ENCODE data around the gene CYBC1. TPM values are rescaled to one million over a fixed set of nuclear protein-coding genes. Genes with fewer than 3 reads are reported as not detected.

The CYBC1 gene
- total RNA-seq, 4 donors from 2014 or later = 45.4 to 106 (median 86.4) TPM

DNA sequence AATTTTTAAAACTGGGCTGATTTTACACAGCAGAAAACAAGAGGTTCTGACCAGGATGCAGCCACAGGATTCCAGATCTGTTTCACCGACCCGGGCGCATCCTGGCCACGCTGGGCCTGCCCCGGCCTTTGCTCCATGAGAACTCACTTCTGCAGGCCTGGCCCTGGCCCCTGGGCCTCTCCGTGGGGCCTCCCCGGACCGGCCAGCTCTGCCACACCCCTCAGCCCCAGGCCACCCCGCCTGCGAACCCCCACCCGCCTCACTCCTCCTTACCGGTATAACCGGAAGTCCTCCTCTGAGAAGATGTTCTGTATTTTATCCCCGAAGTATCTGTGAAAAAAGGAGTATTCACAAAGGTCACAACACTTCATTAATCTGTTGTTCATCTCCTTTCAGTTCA lies 45.5 kb downstream of the CYBC1 start:
- H3K4me1 ChIP-seq = peaks cover 0 to 5% (median under 1%) of the 10 kb centered on the region in 4 donors
- H3K4me3 ChIP-seq = no peak overlapping the region
- no peaks in the 10 kb centered on the region for H3K27me3 ChIP-seq
- H3K27ac ChIP-seq = no peak overlapping the region
- H3K36me3 ChIP-seq = peaks cover 0 to 91% (median 6%) of the 10 kb centered on the region in 3 donors
- no peak for TF ChIP-seq EP300 (IDR thresholded peaks at IDR 0.05)
- TF ChIP-seq POLR2A (IDR thresholded peaks at IDR 0.05) = no peak
- TF ChIP-seq, protein P1, sequence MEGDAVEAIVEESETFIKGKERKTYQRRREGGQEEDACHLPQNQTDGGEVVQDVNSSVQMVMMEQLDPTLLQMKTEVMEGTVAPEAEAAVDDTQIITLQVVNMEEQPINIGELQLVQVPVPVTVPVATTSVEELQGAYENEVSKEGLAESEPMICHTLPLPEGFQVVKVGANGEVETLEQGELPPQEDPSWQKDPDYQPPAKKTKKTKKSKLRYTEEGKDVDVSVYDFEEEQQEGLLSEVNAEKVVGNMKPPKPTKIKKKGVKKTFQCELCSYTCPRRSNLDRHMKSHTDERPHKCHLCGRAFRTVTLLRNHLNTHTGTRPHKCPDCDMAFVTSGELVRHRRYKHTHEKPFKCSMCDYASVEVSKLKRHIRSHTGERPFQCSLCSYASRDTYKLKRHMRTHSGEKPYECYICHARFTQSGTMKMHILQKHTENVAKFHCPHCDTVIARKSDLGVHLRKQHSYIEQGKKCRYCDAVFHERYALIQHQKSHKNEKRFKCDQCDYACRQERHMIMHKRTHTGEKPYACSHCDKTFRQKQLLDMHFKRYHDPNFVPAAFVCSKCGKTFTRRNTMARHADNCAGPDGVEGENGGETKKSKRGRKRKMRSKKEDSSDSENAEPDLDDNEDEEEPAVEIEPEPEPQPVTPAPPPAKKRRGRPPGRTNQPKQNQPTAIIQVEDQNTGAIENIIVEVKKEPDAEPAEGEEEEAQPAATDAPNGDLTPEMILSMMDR (IDR thresholded peaks at IDR 0.05) = no peak
- no peak for DNase-seq (ENCODE audit: low spot score in 2 of 2)
- H3K9me3 ChIP-seq = no peaks in the 10 kb centered on the region
- 80 to 82% methylated on average over 14 of the region's 14 CpGs for WGBS, 2 donors

DNA sequence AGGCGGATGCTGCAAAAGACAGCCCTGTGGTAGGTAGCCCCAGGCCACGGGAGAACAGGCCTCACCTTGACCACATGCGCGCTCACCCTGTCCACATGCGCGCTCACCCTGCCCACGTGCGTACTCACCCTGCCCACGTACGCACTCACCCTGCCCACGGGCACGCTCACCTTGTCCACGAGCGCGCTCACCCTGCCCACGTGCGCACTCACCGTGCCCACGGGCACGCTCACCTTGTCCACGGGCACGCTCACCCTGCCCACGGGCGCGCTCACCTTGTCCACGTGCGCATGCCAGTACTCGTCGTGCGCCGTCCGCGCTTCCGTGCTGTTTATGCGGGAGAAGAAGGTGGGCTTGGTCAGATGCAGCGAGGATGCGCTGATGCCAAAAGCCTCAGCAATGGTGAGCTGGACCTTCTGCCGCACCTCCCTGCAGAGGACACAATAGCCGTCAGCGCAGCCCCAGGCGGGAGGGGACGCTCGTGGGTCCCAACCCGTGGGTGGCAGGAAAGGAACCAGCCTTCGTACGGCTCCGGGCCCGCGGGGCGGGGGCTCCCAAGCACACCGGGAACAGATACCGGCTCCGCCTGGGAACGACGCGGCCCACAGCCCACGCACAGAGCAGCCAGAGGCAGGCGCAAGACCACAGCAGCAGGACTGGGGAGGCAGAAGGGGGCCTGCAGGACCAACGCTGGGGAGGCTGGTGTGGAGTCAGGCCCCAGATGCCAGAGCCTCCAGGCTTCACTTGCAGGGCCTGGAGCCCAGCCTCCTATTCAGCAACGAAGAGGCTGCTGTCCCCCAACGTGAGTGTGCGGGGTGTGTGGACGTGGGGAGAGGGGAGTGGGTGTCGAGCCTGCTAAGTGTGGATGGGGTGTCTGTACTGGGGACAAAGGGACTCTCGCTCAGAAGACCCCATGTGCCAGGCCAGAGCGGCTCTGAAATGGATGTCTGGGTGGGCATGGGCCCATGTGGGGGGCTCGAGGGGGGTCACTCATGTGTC lies 46.6 kb downstream of the CYBC1 start:
- Histone ChIP-seq H3K4me3 (no peak overlapping the region), H3K27me3 (no peaks in the 10 kb centered on the region), H3K36me3 (peaks cover 0 to 87% (median 6%) of the 10 kb centered on the region in 3 donors), H3K9me3 (no peaks in the 10 kb centered on the region), H3K27ac (no peak overlapping the region), H3K4me1 (peaks cover 0 to 16% (median 3%) of the 10 kb centered on the region in 4 donors)
- no peak for DNase-seq (ENCODE audit: low spot score in 2 of 2)
- WGBS, 2 donors = 93 to 96% methylated on average over 61 to 67 of the region's 67 CpGs
- no peak for TF ChIP-seq POLR2A (IDR thresholded peaks at IDR 0.05)
- TF ChIP-seq, protein P1 (IDR thresholded peaks at IDR 0.05) = no peak
- no peak for TF ChIP-seq EP300 (IDR thresholded peaks at IDR 0.05)

DNA sequence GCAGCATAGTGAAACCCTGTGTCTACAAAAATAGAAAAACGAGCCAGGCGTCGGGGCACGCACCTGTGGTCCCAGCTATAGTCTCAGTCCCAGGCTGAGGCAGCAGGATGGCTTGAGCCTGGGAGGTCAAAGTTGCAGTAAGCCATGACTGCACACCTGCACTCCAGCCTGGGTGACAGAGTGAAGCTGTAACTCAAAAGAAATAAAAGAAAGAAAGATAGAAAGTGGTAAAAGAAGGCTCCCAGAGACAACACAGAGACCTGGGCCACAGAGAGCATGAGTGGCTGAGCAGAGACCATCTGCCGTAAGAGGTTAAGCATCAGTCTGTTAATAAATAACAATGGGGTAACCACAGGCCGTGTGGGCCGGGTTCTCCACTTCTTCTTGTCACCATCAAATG lies 47.7 kb downstream of the CYBC1 start:
- no peak for DNase-seq (ENCODE audit: low spot score in 2 of 2)
- TF ChIP-seq, protein P1 (IDR thresholded peaks at IDR 0.05) = no peak
- no peak for TF ChIP-seq EP300 (IDR thresholded peaks at IDR 0.05)
- TF ChIP-seq POLR2A (IDR thresholded peaks at IDR 0.05) = no peak
- Histone ChIP-seq H3K9me3 (no peaks in the 10 kb centered on the region), H3K4me1 (peaks cover 0 to 25% (median 3%) of the 10 kb centered on the region in 4 donors), H3K27ac (no peak overlapping the region), H3K27me3 (no peaks in the 10 kb centered on the region), H3K36me3 (peaks cover 0 to 84% (median 3%) of the 10 kb centered on the region in 3 donors), H3K4me3 (no peak overlapping the region)
- WGBS, 2 donors = 84 to 94% methylated on average over 7 of the region's 7 CpGs

DNA sequence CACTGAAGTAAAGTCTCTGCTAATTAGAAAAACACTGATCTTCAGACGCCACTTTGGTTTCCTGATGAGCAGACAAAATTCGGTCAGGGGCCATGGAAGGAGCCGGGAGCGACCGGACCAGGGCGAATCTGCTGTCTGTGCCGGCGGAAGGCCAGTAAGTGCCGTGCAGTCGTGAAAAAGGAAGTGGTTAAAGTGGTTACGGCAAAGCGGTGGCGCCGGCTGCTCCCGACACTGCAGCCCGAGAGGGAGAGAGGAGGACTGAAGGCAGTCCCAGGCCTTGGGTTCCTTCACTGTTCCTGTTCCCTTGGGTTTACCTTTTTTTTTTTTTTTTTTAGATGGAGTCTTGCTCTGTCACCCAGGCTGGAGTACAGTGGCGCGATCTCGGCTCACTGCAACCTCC lies 49.7 kb downstream of the CYBC1 start:
- no peak overlapping the region for H3K4me3 ChIP-seq
- H3K36me3 ChIP-seq = peaks cover 0 to 84% (median 3%) of the 10 kb centered on the region in 3 donors
- H3K9me3 ChIP-seq = no peaks in the 10 kb centered on the region

More for the DNA sequence above, 49.7 kb downstream of the CYBC1 start:
- no peaks in the 10 kb centered on the region for H3K27me3 ChIP-seq
- no peak for DNase-seq (ENCODE audit: low spot score in 2 of 2)
- WGBS, 2 donors = 83 to 84% methylated on average over 19 of the region's 19 CpGs
- H3K27ac ChIP-seq = no peak overlapping the region
- peaks cover 0 to 36% (median 3%) of the 10 kb centered on the region in 4 donors for H3K4me1 ChIP-seq
- peak in 1 of 2 donors; percentile 7 for TF ChIP-seq EP300 (IDR thresholded peaks at IDR 0.05)
- no peak for TF ChIP-seq POLR2A (IDR thresholded peaks at IDR 0.05)
- TF ChIP-seq, protein P1 (IDR thresholded peaks at IDR 0.05) = no peak

Measured in tibial nerve (tissue), 4 donors.